ENCODE data around the gene PFKFB3.
A peak's percentile ranks its signal among the peaks of the same experiment; 100 is the strongest.

The PFKFB3 gene

GRCh38 chr10:6238587-6239212 lies 36.0 kb downstream of the PFKFB3 start:
- DNase-seq = peak in 1 of 4 experiments; percentile 13

- peak; percentile 37 to 70 (median 50) for DNase-seq
Observed at GRCh38 chr10:6239213-6239991, 36.7 kb downstream of the PFKFB3 start.

- DNase-seq = no peak
Observed at GRCh38 chr10:6240254-6240653, 37.5 kb downstream of the PFKFB3 start.

- no peak for DNase-seq
Observed at GRCh38 chr10:6242089-6242488, 39.4 kb downstream of the PFKFB3 start.

- DNase-seq = no peak
Observed at GRCh38 chr10:6244510-6244909, 41.8 kb downstream of the PFKFB3 start.

GRCh38 chr10:6247041-6247712 lies 44.4 kb downstream of the PFKFB3 start:
- DNase-seq = peak in 2 of 4 experiments; percentile 25 to 30

GRCh38 chr10:6248908-6249307 lies 46.2 kb downstream of the PFKFB3 start:
- peak in 1 of 4 experiments; percentile 36 for DNase-seq

- DNase-seq = no peak
Observed at GRCh38 chr10:6249698-6250097, 47.0 kb downstream of the PFKFB3 start.

- no peak for DNase-seq
Observed at GRCh38 chr10:6250745-6251144, 48.0 kb downstream of the PFKFB3 start.

GRCh38 chr10:6254201-6254600 lies 51.5 kb downstream of the PFKFB3 start:
- DNase-seq = peak in 3 of 4 experiments; percentile 16 to 58 (median 57)

- no peak for DNase-seq
Observed at GRCh38 chr10:6255548-6256061, 52.9 kb downstream of the PFKFB3 start.

GRCh38 chr10:6256439-6256838 lies 53.7 kb downstream of the PFKFB3 start:
- no peak for DNase-seq

- DNase-seq = no peak
Observed at GRCh38 chr10:6259153-6259552, 56.4 kb downstream of the PFKFB3 start.

GRCh38 chr10:6260843-6261242 lies 58.1 kb downstream of the PFKFB3 start:
- DNase-seq = no peak

- DNase-seq = no peak
Observed at GRCh38 chr10:6267941-6268340, 65.2 kb downstream of the PFKFB3 start.

- DNase-seq = peak in 1 of 4 experiments; percentile 43
Observed at GRCh38 chr10:6269432-6269831, 66.7 kb downstream of the PFKFB3 start.

- DNase-seq = no peak
Observed at GRCh38 chr10:6269953-6270867, 67.5 kb downstream of the PFKFB3 start.

GRCh38 chr10:6270951-6271350 lies 68.2 kb downstream of the PFKFB3 start:
- DNase-seq = no peak

- no peak for DNase-seq
Observed at GRCh38 chr10:6271663-6272062, 68.9 kb downstream of the PFKFB3 start.

GRCh38 chr10:6272126-6272525 lies 69.4 kb downstream of the PFKFB3 start:
- no peak for DNase-seq

GRCh38 chr10:6273351-6273750 lies 70.6 kb downstream of the PFKFB3 start:
- DNase-seq = no peak

GRCh38 chr10:6274040-6274439 lies 71.3 kb downstream of the PFKFB3 start:
- DNase-seq = peak in 2 of 4 experiments; percentile 44 to 54

Measured in suppressor macrophage (primary cell).